ENCODE data around the gene ABR. TPM values are rescaled to one million over a fixed set of nuclear protein-coding genes. Genes with fewer than 3 reads are reported as not detected.

Gene ABR
- total and polyA plus RNA-seq, 2 of the 13 experiments (the other 11 are each of a cell fraction or from before 2014, with no cell fraction given), result 12.4 to 40.4 TPM

DNA sequence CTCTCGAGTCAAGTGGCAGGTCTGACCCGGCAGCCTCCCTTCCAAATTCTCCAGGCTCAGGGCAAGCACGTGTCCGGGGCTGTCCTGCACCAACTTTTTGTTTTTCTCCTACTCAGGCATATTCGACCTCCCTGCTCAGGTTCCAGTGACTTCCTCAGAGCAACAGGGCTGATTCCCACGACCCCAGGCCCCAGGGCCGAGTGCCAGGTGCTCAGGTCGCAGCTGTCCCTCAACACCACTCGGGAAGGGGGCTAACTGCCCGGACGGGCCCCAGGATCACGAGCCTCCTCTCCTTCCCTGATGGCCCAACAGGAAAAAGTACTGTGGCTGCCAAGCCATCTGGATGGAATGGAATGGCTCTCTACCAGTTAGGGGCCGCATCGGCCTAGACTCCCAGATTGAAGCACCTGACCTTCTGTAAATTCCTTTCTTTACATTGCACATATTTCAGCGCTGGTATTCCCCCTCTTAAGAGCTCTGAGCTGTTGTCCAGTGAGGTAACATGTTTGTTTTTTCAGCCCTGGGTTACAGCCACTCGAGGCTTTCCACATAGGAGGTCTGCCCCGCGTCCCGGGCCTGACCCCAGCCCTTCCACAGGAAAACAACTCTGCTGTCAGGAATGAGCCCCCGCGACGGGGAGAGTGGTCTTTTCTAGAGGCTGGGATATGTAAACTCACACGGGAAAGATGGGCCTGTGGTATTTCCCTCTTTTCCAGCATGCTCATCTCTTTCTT is 225.2 kb downstream of the ABR start (continued):
- TF ChIP-seq KLF15 (CRISPR knock-in tag; IDR thresholded peaks at IDR 0.05; ENCODE audit: borderline replicate concordance) (no peak), HDAC1 (CRISPR knock-in tag; IDR thresholded peaks at IDR 0.05) (no peak), ZNF660 (CRISPR knock-in tag; IDR thresholded peaks at IDR 0.05; ENCODE audit: borderline replicate concordance, low read depth) (no peak), PLRG1 (conservative IDR thresholded peaks at IDR 0.05) (no peak), ZNF704 (CRISPR knock-in tag; IDR thresholded peaks at IDR 0.05; ENCODE audit: borderline replicate concordance) (no peak), MYC (CRISPR knock-in tag; IDR thresholded peaks at IDR 0.05; ENCODE audit: borderline replicate concordance) (no peak), ZBTB38 (CRISPR knock-in tag; IDR thresholded peaks at IDR 0.05) (no peak), TAF15 (IDR thresholded peaks at IDR 0.05; ENCODE audit: low read depth, low read length, poor library complexity, severe bottlenecking) (no peak), PRDM10 (CRISPR knock-in tag; IDR thresholded peaks at IDR 0.05; ENCODE audit: low read depth) (peak; percentile 63; the same call in 1 of the 2 replicates), ZMAT3 (CRISPR knock-in tag; conservative IDR thresholded peaks at IDR 0.05) (no peak), ZNF24 (IDR thresholded peaks at IDR 0.05) (no peak), THAP11 (CRISPR knock-in tag; IDR thresholded peaks at IDR 0.05) (peak; percentile 35; the same call in 1 of the 2 replicates), HNRNPLL (IDR thresholded peaks at IDR 0.05; ENCODE audit: low read depth, low read length, poor library complexity, severe bottlenecking) (no peak), FOXA1 (IDR thresholded peaks at IDR 0.05) (0 out of 2 replicates have a peak, but pooled peaks have one; percentile 34), FOXA1 (CRISPR knock-in tag; IDR thresholded peaks at IDR 0.05) (peak; percentile 84), CBX5 (CRISPR knock-in tag; IDR thresholded peaks at IDR 0.05; ENCODE audit: borderline replicate concordance) (no peak), ZNF510 (CRISPR knock-in tag; IDR thresholded peaks at IDR 0.05; ENCODE audit: low read depth) (no peak), MTA3 (CRISPR knock-in tag; IDR thresholded peaks at IDR 0.05) (no peak)
- TF ChIP-seq, protein P1, sequence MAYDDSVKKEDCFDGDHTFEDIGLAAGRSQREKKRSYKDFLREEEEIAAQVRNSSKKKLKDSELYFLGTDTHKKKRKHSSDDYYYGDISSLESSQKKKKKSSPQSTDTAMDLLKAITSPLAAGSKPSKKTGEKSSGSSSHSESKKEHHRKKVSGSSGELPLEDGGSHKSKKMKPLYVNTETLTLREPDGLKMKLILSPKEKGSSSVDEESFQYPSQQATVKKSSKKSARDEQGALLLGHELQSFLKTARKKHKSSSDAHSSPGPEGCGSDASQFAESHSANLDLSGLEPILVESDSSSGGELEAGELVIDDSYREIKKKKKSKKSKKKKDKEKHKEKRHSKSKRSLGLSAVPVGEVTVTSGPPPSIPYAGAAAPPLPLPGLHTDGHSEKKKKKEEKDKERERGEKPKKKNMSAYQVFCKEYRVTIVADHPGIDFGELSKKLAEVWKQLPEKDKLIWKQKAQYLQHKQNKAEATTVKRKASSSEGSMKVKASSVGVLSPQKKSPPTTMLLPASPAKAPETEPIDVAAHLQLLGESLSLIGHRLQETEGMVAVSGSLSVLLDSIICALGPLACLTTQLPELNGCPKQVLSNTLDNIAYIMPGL (CRISPR knock-in tag; IDR thresholded peaks at IDR 0.05; ENCODE audit: borderline replicate concordance in 1 of 2, low read depth in 1 of 2), result 0 out of 4 replicates have a peak, but pooled peaks of 1 of the 2 experiments have one; percentile 21
- TF ChIP-seq, protein P2, sequence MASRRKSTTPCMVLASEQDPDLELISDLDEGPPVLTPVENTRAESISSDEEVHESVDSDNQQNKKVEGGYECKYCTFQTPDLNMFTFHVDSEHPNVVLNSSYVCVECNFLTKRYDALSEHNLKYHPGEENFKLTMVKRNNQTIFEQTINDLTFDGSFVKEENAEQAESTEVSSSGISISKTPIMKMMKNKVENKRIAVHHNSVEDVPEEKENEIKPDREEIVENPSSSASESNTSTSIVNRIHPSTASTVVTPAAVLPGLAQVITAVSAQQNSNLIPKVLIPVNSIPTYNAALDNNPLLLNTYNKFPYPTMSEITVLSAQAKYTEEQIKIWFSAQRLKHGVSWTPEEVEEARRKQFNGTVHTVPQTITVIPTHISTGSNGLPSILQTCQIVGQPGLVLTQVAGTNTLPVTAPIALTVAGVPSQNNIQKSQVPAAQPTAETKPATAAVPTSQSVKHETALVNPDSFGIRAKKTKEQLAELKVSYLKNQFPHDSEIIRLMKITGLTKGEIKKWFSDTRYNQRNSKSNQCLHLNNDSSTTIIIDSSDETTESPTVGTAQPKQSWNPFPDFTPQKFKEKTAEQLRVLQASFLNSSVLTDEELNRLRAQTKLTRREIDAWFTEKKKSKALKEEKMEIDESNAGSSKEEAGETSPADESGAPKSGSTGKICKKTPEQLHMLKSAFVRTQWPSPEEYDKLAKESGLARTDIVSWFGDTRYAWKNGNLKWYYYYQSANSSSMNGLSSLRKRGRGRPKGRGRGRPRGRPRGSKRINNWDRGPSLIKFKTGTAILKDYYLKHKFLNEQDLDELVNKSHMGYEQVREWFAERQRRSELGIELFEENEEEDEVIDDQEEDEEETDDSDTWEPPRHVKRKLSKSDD (CRISPR knock-in tag; IDR thresholded peaks at IDR 0.05; ENCODE audit: low read depth), result no peak
